Measurements from ENCODE around the gene CARD10.

The CARD10 gene

GRCh38 chr22:37519268-37520195 is at the start of gene CARD10:
Gene CARD10 (minus strand): TSS chr22:37519415. CDS start chr22:37519200, 215 bp downstream.
- peak; percentile 64 for DNase-seq (ENCODE audit: low spot score)

GRCh38 chr22:37568448-37569008 is 49.3 kb upstream of the CARD10 start:
- DNase-seq (ENCODE audit: low spot score): no peak

GRCh38 chr22:37568012-37568411 is 48.8 kb upstream of the CARD10 start:
- no peak for DNase-seq (ENCODE audit: low spot score)

- peak; percentile 73 for DNase-seq (ENCODE audit: low spot score)
Measured at GRCh38 chr22:37566903-37567798, 47.9 kb upstream of the CARD10 start.

GRCh38 chr22:37566329-37566837 is 47.2 kb upstream of the CARD10 start:
- DNase-seq (ENCODE audit: low spot score): no peak

GRCh38 chr22:37565830-37566229 is 46.6 kb upstream of the CARD10 start:
- no peak for DNase-seq (ENCODE audit: low spot score)

GRCh38 chr22:37564111-37564711 is 45.0 kb upstream of the CARD10 start:
- DNase-seq (ENCODE audit: low spot score): no peak

GRCh38 chr22:37563153-37564081 is 44.2 kb upstream of the CARD10 start:
- DNase-seq (ENCODE audit: low spot score): peak; percentile 94

- no peak for DNase-seq (ENCODE audit: low spot score)
Measured at GRCh38 chr22:37562049-37562875, 43.0 kb upstream of the CARD10 start.

GRCh38 chr22:37561212-37562048 is 42.2 kb upstream of the CARD10 start:
- peak; percentile 94 for DNase-seq (ENCODE audit: low spot score)

- peak; percentile 88 for DNase-seq (ENCODE audit: low spot score)
Measured at GRCh38 chr22:37560608-37561211, 41.5 kb upstream of the CARD10 start.

- peak; percentile 92 for DNase-seq (ENCODE audit: low spot score)
Measured at GRCh38 chr22:37559901-37560607, 40.8 kb upstream of the CARD10 start, which contains the start of gene CDC42EP1. Gene CDC42EP1 (plus strand): TSS chr22:37560480. CDS start chr22:37566350, 5,870 bp downstream.

GRCh38 chr22:37559521-37559900 is 40.3 kb upstream of the CARD10 start:
- no peak for DNase-seq (ENCODE audit: low spot score)

- no peak for DNase-seq (ENCODE audit: low spot score)
Measured at GRCh38 chr22:37558815-37559214, 39.6 kb upstream of the CARD10 start.

GRCh38 chr22:37557321-37558001 is 38.2 kb upstream of the CARD10 start:
- no peak for DNase-seq (ENCODE audit: low spot score)

- DNase-seq (ENCODE audit: low spot score): no peak
Measured at GRCh38 chr22:37556710-37557109, 37.5 kb upstream of the CARD10 start.

GRCh38 chr22:37555029-37555428 is 35.8 kb upstream of the CARD10 start:
- no peak for DNase-seq (ENCODE audit: low spot score)

Measured in GM03348 (cell line).